Right ventricle myocardium superior (tissue), 1 donor: ENCODE data around the gene MBTD1. TPM values are rescaled to one million over a fixed set of nuclear protein-coding genes. Genes with fewer than 3 reads are reported as not detected.
"Not testable (repeated sequence)": the region's sequence is repeated elsewhere in the genome, so short reads cannot be mapped to it uniquely, and the experiment has no call there.

Source experiments
- ATAC-seq: fragments of 200-7000 bp; cut with Tn5 transposase; one replicate; pipeline ENCODE4 v1.9.1; 2020; ENCODE audit warnings: mild to moderate bottlenecking; ENCODE audit not compliant: poor library complexity
- DNase-seq: peaks from one replicate; pipeline ENCODE4 v3.0.0-alpha.2; 2020
- intact Hi-C: fragments of 100-400 bp; cut with DNase I; formaldehyde crosslinking; loops from one replicate; pipeline ENCODE4 v1.11.2; 2022
- total RNA-seq: library from RNA; stranded (reverse); fragmentation: NEBNext Ultra II Directional; extraction: Animal tissue kit (Norgen Biotek cat#: 25700); gene quantifications from one replicate; pipeline ENCODE4 v1.2.1, GENCODE V29; 2021
- donor health status: DM: no; HTN: yes; CAD: no; lungs with severe emphysema.

The MBTD1 gene
- total RNA-seq, 1 donor from 2014 or later: 5.8 TPM

DNA sequence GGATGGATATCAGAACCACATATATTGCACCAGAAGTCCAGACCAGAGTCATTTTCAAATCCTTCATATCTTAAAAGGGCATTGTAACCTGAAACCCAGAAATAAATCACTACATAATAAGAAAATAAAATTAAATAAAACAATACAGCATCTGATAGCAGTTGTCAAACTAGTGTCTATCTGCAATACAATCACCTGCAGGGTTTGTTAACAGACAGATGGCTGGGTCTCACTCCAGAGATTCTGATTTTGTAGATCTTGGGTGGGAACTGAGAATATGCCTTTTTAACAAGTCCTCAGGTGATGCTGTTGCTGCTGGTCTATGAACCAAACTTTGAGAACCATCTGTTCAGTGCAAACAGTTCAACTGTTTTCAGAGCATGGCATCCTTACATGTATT lies 56.0 kb downstream of the MBTD1 start:
- ATAC-seq (no peak), DNase-seq (no peak)
- intact Hi-C loops: no loop called here

DNA sequence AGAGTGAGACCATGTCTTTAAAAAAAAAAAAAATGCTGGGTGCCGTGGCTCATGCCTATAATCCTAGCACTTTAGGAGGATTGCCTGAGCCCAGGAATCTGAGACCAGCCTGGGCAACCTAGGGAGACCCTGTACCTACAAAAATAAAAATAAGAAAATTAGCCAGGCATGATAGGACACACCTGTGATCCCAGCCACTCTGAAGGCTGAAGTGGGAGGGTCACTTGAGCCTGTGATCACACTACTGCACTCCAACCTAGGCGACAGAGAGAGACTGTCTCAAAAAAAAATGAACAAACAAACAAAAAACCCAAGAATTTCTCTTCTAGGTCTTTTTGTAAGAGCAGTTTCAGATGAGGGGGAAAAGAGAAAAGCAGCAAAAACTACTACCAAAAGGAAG lies 59.0 kb downstream of the MBTD1 start:
- intact Hi-C loops: no loop called here
- no peak for DNase-seq
- no peak for ATAC-seq

DNA sequence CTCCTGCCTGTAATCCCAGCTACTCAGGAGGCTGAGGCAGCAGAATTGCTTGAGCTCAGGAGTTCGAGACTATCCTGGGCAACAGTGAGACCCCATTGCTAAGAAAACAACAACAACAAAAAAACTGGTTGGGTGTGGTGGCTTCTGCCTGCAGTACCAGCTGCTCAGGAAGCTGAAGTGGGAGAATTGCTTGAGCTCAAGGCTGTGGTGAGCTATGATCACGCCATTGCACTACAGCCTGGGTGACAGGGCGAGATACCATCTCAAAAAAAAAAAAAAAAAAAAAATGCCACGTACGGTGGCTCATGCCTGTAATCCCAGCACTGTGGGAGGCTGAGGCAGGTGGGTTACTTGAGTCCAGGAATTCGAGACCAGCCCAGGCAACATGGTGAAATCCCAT lies 59.6 kb downstream of the MBTD1 start:
- no peak for ATAC-seq
- intact Hi-C loops: no loop called here
- no peak for DNase-seq

DNA sequence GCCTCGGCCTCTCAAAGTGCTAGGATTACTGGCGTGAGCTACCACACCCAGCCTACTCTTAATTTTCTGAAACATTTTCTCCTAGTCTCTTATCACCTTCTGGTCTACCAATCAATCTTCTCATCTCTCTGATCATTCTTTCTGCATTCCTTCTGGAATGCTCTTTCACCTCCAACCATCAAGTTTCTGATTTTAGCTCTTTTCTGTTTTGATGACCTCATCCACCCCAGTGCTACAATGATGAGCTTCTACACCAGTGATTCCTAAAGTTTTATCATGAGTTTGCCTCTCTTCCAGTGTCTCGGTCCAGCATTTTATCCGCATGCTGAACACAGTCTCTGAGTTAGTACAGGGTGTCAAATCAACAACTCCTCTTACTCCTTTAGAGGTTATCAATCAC lies 62.1 kb downstream of the MBTD1 start:
- no peak for DNase-seq
- no peak for ATAC-seq
- intact Hi-C loops: no loop called here

DNA sequence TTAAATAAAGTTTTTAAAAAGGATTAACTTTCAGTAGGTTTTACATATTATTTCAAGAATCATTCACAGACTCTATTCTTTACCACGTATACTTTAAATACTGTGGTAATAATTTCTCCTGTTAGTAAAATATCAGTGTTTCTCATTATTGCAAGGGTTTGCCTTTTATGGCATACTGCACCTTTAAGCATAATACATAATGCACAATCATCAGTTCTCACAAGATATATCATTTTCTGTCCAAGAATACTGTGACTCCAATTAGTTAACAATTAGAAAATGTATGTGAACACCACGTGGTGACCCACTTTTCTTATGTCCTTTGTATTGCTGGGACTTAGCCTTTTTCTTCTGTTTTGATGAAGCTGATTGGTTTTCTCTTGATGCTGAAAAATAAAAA lies 68.0 kb downstream of the MBTD1 start:
- DNase-seq (no peak), ATAC-seq (no peak)
- intact Hi-C loops: no loop called here

DNA sequence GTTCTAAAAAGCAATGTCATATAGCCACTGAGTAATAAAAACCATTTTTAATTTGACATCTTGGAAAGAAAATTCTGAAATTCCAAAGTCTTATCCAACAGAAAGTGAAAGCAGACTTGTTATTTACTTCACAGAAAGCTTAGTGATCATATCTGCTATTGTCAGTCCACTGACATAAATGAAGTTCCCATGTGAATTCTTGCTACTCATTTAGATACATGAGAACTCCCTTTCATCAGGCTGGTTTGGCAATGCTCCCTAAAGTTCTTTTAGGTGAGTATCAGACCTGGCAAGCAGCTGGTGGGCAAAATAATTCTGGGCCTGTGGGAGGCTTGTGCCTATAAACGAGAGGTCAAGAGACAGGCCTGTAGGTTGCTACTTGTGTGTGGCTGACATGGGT lies 70.2 kb downstream of the MBTD1 start:
- intact Hi-C loops: no loop called here
- ATAC-seq (no peak), DNase-seq (no peak)

DNA sequence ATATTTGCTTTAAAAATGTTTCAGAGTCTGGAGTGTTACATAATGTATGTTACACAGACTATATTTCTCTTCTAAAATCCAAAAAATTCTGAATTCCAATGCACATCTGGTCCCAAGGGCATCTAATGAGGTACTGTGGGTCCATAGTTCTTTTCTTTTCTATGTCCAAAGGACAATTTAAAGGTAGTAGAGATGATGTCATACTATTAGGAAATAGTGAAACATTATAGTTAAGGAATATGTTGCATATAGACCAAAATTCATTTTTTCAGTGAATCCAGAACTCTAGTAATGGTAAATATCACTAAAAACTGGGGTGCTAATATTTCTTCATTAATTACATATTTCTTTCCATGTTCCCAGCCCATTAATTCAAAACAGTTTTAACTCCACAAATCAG lies 70.7 kb downstream of the MBTD1 start:
- intact Hi-C loops: no loop called here
- DNase-seq (no peak), ATAC-seq (no peak)

DNA sequence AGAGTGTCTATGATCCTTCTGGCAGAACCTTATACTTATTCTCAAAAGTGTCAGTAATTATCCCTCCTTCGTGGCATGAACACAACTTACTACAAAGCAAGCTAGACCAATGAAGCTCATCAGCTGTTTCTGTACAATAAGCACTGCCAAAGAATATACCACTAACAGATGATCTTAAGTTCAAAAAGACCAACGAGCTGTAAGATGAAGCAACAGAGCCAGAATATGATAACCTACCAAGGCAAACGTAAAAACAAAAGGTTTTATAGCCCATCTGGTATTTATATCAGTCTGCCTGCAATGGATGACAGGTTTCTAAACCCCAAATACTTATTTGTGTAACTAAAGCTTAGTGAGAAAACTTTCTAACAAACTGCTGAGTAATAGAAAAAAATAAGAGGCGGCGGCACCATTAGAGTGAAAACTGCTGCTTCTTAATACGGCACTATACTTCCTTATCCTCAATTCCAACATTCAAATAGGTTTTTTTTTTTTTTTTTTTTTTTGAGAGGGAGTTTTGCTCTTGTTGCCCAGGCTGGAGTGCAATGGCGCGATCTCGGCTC lies 71.5 kb downstream of the MBTD1 start:
- intact Hi-C loops: no loop called here
- ATAC-seq (no peak), DNase-seq (no peak)

DNA sequence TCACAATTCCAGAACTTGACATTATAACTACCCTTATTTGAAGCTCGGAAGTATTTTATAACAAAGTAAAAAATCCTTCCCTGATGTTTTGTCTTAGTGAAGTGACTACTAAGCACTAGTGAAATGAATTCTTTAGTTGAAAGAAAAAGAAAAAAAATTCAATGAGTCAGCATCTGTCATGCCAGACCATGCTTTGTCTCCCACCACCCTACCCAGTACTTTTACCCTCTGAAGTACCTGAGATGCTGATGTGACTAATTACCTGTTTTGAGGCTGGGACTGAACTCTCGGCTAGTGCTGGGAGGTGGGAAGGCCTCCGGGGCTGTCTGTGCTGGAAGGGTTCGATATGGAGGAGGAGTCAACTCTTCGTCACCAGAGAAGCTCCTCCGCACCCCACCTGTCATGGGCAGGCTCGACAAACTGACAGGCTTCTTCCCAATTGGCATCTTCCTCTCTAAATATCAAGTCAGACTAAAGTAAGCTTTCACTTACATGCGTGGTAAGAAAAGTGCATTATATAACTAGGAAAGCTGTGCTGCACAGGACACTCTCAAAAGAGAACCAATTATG lies 74.0 kb downstream of the MBTD1 start:
- intact Hi-C loops: no loop called here
- DNase-seq: no peak
- no peak for ATAC-seq

DNA sequence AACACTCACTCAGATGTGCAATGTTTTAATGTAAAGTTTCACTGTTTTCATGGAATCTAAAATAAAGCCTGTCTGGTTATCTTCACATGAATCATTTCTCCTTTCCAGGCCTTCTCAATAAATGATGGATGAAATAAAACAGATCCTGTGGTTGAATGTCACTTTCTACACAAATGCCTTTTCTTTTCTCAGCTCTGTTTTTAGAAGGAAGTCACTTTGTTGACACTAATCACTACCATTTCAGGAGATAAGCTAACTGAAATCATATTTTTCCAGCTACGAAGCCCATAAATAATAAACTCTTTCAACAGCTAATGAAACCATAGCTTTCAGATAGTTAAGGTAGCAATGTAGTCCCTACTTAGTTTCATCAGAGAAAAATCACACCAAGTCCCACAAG lies 75.7 kb downstream of the MBTD1 start:
- ATAC-seq (no peak), DNase-seq (no peak)
- intact Hi-C loops: no loop called here

DNA sequence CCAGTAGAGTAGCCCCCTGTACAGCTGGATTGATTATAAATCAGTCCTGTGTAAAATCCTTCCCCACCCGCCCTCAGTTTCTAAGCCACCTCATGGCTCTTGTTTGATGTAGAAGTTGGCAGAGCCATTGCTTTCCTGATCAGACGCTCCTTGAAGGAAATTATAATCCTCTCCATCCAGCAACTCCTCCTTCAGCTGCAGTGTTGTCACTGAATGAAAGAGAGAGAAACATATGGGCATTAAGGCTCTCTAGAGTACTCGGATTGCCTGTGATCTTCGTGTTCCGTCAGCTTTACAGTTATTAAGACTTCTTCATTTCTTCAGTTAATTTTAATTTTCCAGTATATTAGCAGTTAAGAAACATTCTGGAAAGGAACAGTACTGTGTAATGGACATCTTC lies 79.4 kb downstream of the MBTD1 start:
- ATAC-seq: no peak
- intact Hi-C loops: no loop called here
- no peak for DNase-seq

DNA sequence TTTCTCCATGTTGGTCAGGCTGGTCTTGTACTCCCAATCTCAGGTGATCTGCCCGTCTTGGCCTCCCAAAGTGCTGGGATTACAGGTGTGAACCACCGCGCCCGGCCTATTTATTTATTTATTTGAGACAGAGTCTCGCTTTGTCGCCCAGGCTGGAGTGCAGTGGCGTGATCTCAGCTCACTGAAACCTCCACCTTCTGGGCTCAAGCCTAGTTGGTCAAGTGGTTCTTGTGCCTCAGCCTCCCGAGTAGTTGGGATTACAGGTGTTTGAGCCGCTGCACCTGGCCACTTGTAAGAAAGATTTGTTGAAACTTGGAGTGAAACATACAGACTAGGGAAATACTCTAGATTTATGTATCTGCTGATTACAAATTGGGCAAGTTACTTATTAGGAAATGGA lies 87.8 kb downstream of the MBTD1 start:
- DNase-seq, ATAC-seq, intact Hi-C loops: not testable (repeated sequence)

DNA sequence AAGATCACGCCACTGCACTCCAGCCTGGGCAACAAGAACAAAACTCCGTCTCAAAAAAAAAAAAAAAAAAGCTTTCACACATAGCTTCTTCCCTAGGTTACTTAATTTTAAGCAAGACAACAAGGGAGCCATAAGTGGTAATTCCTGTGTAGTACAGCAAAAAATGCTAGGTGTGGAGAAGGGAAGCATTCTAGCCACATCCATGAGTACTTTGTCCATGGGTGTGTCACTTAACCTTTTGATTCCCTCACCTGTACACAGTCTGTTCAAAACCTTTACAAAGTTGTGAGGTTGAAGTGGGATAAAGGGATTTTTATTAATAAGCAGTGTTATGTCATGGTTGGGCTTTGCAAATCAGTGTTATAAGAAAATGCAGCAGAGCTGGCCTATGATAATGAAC lies 89.1 kb downstream of the MBTD1 start:
- no peak for ATAC-seq
- no peak for DNase-seq
- intact Hi-C loops: no loop called here

DNA sequence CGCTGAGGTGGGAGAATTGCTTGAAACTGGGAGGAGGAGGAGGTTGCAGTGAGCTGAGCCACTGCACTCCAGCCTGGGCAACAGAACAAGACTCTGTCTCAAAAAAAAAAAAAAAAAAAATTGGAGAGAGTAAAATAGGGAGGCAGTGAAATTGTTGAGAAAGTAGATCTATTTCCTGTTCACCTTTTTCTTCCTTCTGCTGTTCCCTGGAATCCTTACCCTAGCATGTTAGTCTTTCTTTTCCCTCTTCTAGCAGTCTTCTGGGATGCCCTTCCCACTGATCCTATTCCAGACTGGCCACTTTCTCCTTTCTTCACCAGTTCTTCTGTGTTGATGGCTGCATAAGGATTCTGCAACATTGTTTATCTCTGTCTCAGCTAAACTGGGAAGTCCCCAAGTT lies 90.5 kb downstream of the MBTD1 start:
- DNase-seq (no peak), ATAC-seq (no peak)
- intact Hi-C loops: no loop called here

DNA sequence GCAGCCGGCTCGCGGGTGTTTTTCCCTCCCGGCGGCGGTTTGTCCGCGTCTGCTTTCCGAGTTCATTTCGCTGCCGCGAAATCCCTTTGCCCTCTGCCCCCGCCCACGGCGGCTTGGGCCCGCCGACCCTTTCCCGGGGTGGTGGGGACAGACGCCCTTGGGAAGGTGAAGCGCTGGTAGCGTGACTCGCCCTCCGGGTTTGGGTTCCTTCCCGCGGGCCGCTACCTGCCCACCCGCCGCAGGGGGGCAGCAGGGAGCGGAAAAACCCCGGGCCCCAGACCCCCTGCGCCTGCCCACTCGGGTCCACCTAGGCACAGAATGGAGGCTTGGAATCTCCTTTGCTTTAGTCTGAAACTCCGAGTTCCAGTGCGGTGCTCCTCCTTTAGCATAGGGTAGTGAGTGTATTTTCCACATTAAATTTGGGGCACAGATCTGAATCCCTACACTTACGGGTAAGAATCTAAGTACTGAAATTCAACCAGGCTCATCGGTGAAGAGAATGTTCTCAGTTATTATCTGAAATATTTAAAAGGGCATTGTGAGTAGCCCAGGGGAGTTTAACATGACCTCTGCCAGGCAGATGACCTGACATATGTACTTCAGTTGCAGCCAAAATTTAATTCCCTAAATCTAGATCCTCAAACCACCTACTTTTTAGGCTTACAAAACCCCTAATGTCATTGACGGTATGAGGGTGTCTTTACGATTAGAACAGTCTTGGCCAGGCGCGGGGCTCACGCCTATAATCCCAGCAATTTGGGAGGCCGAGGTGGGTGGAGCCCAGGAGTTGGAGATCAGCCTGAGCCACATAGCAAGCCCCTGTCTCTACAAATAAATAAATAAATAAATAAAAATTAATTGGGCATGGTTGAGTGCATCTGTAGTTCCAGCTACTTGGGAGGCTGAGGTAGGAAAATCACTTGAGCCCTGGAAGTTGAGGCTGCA lies 92.6 kb downstream of the MBTD1 start:
- ATAC-seq: peak; percentile 53
- peak; percentile 61 for DNase-seq
- intact Hi-C loops: no loop called here

DNA sequence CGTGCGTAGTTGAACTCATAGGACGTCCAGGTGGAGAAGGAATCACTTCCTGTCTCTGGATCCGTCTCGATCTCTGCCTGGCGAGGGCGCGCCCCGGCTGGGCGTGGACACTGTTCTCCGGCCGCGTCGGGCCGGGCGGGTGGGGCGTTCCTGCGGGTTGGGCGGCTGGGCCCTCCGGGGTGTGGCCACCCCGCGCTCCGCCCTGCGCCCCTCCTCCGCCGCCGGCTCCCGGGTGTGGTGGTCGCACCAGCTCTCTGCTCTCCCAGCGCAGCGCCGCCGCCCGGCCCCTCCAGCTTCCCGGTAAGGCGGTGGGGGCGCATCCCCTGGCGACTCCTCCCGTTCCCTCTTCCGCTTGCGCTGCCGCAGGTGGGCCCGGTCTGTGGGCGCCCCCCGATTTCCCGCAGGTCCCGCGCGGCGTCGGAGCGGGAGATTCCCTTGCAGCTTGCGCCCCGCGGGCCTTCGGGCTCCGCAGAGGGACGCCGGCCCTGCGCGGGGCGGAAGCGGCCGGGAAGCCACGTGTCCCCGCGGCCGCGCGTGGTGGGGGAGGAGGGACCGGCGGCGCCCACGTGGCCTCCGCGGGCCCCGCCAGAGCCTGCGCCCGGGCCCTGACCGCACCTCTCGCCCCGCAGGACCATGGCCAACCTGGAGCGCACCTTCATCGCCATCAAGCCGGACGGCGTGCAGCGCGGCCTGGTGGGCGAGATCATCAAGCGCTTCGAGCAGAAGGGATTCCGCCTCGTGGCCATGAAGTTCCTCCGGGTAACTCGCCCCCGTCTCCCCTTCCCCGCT lies 93.5 kb downstream of the MBTD1 start, which contains the start of gene NME2:
Gene NME2, plus strand, starts transcription at position 214 of the 789 bp plus-strand sequence. Its CDS starts 420 bp downstream, at position 634.
- DNase-seq: peak; percentile 96
- ATAC-seq: peak; percentile 97
- intact Hi-C loops: no loop called here

DNA sequence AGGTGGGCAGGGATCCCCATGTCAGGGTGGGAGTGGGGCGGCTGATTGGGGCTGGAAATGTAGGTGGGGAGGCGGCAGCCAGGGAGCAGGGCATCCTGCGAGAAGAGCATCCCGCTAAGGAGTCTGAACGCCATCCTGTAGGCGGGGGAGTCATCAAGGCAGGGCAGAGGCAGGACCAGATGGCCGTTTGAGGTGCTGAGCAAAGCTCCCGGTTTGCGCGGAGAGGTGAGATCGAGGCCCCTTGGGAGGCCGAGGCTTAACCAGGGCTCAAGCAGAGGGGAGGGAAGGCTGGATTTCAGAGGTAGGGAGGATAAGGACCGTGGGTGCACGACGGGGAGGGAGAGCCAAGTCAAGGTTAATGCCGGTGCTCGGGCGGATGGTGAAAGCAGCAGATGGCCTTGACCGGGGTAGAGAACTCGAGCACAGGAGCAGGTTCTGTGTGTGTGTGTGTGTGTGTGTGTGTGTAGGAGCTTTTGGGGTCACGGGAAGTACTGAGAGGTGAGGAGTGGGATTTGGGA lies 94.1 kb downstream of the MBTD1 start:
- ATAC-seq (no peak), DNase-seq (peak; percentile 47)
- intact Hi-C loops: no loop called here

DNA sequence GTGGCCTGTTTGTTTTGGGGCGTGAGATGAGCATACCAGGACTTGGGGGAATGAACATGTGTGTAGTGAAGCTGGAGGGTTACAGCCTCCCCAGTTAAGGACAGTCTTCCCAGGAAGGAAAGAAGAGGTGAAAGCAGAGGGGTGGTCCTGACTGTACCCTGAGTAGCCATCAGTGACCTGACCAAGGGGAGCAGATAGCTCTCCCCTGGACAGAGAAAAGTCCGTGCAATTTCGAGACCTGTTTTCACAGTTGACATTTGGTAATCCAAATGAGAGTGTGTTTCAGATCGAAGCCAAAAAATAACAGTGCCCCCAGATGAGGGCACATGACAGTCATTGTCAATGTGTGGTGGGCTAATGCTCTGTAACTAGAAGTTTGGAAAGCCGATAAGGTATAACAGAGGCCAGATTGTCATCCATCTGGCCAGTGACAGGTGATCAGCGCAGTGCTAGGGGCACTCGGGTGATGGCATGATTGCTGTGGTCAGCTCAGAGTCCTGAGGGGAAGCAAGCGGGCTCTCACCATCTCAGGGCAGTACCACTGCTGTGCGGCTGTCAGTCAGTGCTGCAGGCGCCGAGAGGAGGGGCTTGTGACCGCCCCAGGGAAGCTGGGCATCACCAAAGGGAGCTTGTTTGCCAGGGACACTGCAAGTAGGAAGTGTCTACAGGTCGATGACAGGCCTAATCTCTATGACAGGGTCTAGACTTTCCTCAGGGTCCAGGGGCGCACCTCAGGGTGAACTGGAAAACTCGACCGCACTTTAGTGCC lies 94.8 kb downstream of the MBTD1 start:
- DNase-seq (no peak), ATAC-seq (no peak)
- intact Hi-C loops: no loop called here
